Measurements from ENCODE around the gene PSMF1. TPM values are rescaled to one million over a fixed set of nuclear protein-coding genes. Genes with fewer than 3 reads are reported as not detected.

Gene PSMF1
- total RNA-seq, 2 donors from 2014 or later, result 32.9 to 53.1 TPM

- Histone ChIP-seq H3K4me3 (no peak overlapping the region), H3K27ac (no peak overlapping the region), H3K9me3 (no peaks in the 10 kb centered on the region), H3K4me1 (no peaks in the 10 kb centered on the region), H3K27me3 (no peaks in the 10 kb centered on the region), H3K36me3 (replicated peaks in 1 of 2; ENCODE audit: insufficient read depth in 1 of 2, low read depth in 2 of 2) (no peaks in the 10 kb centered on the region)
- DNase-seq (no peak), ATAC-seq (no peak)
- 65 to 77% methylated on average over 3 of the region's 3 CpGs for WGBS, 2 donors
- intact Hi-C loops (cut with DNase I), result no loop called here
- TF ChIP-seq POLR2A (IDR thresholded peaks at IDR 0.05), result no peak
- TF ChIP-seq CTCF (IDR thresholded peaks at IDR 0.05), result no peak
Observed at GRCh38 chr20:1107176-1107575, 11.2 kb upstream of the PSMF1 start.

GRCh38 chr20:1108437-1108920 is 9.9 kb upstream of the PSMF1 start:
- WGBS, 2 donors, result 29 to 37% methylated on average over 5 of the region's 5 CpGs

GRCh38 chr20:1112908-1113307 is 5.5 kb upstream of the PSMF1 start:
- no peak for ATAC-seq

More at GRCh38 chr20:1108437-1108920, 9.9 kb upstream of the PSMF1 start:
- H3K27ac ChIP-seq, result no peak overlapping the region
- H3K4me1 ChIP-seq, result no peaks in the 10 kb centered on the region
- H3K36me3 ChIP-seq (replicated peaks in 1 of 2; ENCODE audit: insufficient read depth in 1 of 2, low read depth in 2 of 2), result no peaks in the 10 kb centered on the region
- DNase-seq (peak; percentile 52 to 75 (median 56)), ATAC-seq (peak; percentile 62)
- no peaks in the 10 kb centered on the region for H3K9me3 ChIP-seq
- intact Hi-C loops (cut with DNase I), result no loop called here
- no peak overlapping the region for H3K4me3 ChIP-seq
- no peaks in the 10 kb centered on the region for H3K27me3 ChIP-seq
- no peak for TF ChIP-seq POLR2A (IDR thresholded peaks at IDR 0.05)
- peak; percentile 40 to 65 (median 57) for TF ChIP-seq CTCF (IDR thresholded peaks at IDR 0.05)

GRCh38 chr20:1118004-1118335 is 432 bp upstream of the PSMF1 start:
- intact Hi-C loops (cut with DNase I), result loop anchor here (10.0 kb wide), 1 partner anchor 347 kb away; the partner anchor contains the start of gene NSFL1C
- H3K27ac ChIP-seq, result peak overlapping the region; percentile 16 to 90 (median 61)
- ATAC-seq, result no peak

More at GRCh38 chr20:1112908-1113307, 5.5 kb upstream of the PSMF1 start:
- Histone ChIP-seq H3K4me3 (no peak overlapping the region), H3K9me3 (no peaks in the 10 kb centered on the region), H3K4me1 (peaks cover 6% of the 10 kb centered on the region), H3K27ac (no peak overlapping the region), H3K27me3 (no peaks in the 10 kb centered on the region), H3K36me3 (replicated peaks in 1 of 2; ENCODE audit: insufficient read depth in 1 of 2, low read depth in 2 of 2) (no peaks in the 10 kb centered on the region)
- intact Hi-C loops (cut with DNase I), result loop anchor here (10.0 kb wide), 1 partner anchor 352 kb away; the partner anchor contains the start of gene NSFL1C
- DNase-seq, result peak in 1 of 4 donors; percentile 16
- TF ChIP-seq POLR2A (IDR thresholded peaks at IDR 0.05), result no peak
- no peak for TF ChIP-seq CTCF (IDR thresholded peaks at IDR 0.05)
- 85 to 86% methylated on average over 5 of the region's 5 CpGs for WGBS, 2 donors

More at GRCh38 chr20:1118004-1118335, 432 bp upstream of the PSMF1 start:
- Histone ChIP-seq H3K9me3 (no peaks in the 10 kb centered on the region), H3K4me3 (peak overlapping the region in 1 of 2 donors; percentile 100), H3K36me3 (replicated peaks in 1 of 2; ENCODE audit: insufficient read depth in 1 of 2, low read depth in 2 of 2) (no peaks in the 10 kb centered on the region), H3K4me1 (peaks cover 46% of the 10 kb centered on the region), H3K27me3 (no peaks in the 10 kb centered on the region)
- no peak for DNase-seq
- 10% methylated on average over 13 of the region's 13 CpGs for WGBS, 2 donors
- no peak for TF ChIP-seq POLR2A (IDR thresholded peaks at IDR 0.05)
- no peak for TF ChIP-seq CTCF (IDR thresholded peaks at IDR 0.05)
